Left ventricle myocardium inferior (tissue), 1 donor: Measurements from ENCODE around the gene ISOC1. TPM values are rescaled to one million over a fixed set of nuclear protein-coding genes. Genes with fewer than 3 reads are reported as not detected.

ENCODE experiments used
- DNase-seq: peaks from one replicate; pipeline ENCODE4 v3.0.0-alpha.2; 2020
- H3K27ac ChIP-seq: fragments of 200-600 bp; replicated peaks from 2 replicates; pipeline ENCODE4 v1.8.0; 2021
- H3K27me3 ChIP-seq: fragments of 200-600 bp; 2 replicates; pipeline ENCODE4 v1.8.0; 2021; ENCODE audit warnings: low read depth
- H3K36me3 ChIP-seq: fragments of 200-600 bp; 2 replicates; pipeline ENCODE4 v1.8.0; 2021
- H3K4me1 ChIP-seq: fragments of 200-600 bp; 2 replicates; pipeline ENCODE4 v1.8.0; 2021
- H3K4me3 ChIP-seq: fragments of 200-600 bp; 2 replicates; pipeline ENCODE4 v1.8.0; 2021; ENCODE audit warnings: mild to moderate bottlenecking, moderate library complexity
- H3K9me3 ChIP-seq: fragments of 200-600 bp; replicated peaks from 2 replicates; pipeline ENCODE4 v1.8.0; 2021
- intact Hi-C: fragments of 100-400 bp; cut with micrococcal nuclease; formaldehyde crosslinking; loops from one replicate; pipeline ENCODE4 v1.11.0; 2022
- total RNA-seq: library from RNA; stranded (reverse); fragmentation: NEBNext Ultra II Directional; extraction: Animal tissue kit (Norgen Biotek cat#: 25700); gene quantifications from one replicate; pipeline ENCODE4 v1.2.1, GENCODE V29; 2021
- TF ChIP-seq, protein P1 (sequence below): fragments of 200-600 bp; IDR thresholded peaks from 2 replicates; pipeline ENCODE4 v1.8.0; 2021; ENCODE audit warnings: antibody characterized with exemption, mild to moderate bottlenecking, borderline replicate concordance
- donor health status: DM: no; HTN: yes; CAD: no; lungs with severe emphysema.

ISOC1 gene
- total RNA-seq, 1 donor from 2014 or later = 112 TPM

DNA sequence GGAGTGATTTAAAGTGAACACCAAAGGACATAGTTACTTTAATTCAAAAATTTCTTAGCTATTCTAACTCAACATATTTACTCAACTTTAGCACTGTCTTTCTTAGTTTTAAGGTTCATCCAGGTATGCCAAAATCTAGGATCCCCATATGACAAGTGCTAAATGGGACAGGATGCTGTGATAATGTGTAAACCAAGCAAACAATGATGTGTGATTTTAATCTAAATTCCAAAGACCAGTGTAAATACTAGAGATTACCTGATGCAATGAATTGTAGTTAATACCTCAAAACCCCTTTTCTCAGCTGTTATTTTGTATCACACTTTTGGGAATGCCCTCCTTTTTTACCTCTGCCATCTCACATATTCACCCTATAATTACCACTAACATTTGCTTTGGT is 26.8 kb upstream of the ISOC1 start:
- H3K27me3 ChIP-seq = no peaks in the 10 kb centered on the region

DNA sequence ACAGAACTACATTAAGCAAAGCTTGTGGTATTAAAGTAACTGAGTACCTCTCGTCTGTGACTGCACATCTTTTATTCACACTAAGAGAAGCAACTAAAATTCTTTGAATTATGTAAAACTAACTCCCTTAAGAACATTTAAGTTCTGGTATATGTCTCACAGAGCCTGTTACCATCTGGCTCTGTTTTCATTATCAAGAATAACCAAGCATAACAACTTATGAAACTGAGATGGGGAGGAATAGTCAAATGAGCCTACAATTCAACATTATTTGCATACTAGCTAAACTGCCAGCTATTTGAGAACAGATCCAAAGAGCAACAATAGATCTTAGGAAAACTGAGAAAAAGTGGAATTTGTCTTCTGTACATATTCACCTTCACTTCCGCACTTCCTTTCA is 25.3 kb upstream of the ISOC1 start:
- DNase-seq = no peak
- Histone ChIP-seq H3K9me3 (no peaks in the 10 kb centered on the region), H3K4me1 (no peaks in the 10 kb centered on the region), H3K4me3 (no peak overlapping the region), H3K27ac (no peak overlapping the region), H3K27me3 (no peaks in the 10 kb centered on the region), H3K36me3 (no peaks in the 10 kb centered on the region)
- TF ChIP-seq, protein P1, sequence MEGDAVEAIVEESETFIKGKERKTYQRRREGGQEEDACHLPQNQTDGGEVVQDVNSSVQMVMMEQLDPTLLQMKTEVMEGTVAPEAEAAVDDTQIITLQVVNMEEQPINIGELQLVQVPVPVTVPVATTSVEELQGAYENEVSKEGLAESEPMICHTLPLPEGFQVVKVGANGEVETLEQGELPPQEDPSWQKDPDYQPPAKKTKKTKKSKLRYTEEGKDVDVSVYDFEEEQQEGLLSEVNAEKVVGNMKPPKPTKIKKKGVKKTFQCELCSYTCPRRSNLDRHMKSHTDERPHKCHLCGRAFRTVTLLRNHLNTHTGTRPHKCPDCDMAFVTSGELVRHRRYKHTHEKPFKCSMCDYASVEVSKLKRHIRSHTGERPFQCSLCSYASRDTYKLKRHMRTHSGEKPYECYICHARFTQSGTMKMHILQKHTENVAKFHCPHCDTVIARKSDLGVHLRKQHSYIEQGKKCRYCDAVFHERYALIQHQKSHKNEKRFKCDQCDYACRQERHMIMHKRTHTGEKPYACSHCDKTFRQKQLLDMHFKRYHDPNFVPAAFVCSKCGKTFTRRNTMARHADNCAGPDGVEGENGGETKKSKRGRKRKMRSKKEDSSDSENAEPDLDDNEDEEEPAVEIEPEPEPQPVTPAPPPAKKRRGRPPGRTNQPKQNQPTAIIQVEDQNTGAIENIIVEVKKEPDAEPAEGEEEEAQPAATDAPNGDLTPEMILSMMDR = no peak
- intact Hi-C loops = no loop called here

More for the DNA sequence above, 26.8 kb upstream of the ISOC1 start:
- no peak overlapping the region for H3K4me3 ChIP-seq
- intact Hi-C loops = no loop called here
- no peak for DNase-seq
- TF ChIP-seq, protein P1 = no peak
- no peaks in the 10 kb centered on the region for H3K9me3 ChIP-seq
- no peak overlapping the region for H3K27ac ChIP-seq
- no peaks in the 10 kb centered on the region for H3K36me3 ChIP-seq
- H3K4me1 ChIP-seq = peaks cover 12% of the 10 kb centered on the region

DNA sequence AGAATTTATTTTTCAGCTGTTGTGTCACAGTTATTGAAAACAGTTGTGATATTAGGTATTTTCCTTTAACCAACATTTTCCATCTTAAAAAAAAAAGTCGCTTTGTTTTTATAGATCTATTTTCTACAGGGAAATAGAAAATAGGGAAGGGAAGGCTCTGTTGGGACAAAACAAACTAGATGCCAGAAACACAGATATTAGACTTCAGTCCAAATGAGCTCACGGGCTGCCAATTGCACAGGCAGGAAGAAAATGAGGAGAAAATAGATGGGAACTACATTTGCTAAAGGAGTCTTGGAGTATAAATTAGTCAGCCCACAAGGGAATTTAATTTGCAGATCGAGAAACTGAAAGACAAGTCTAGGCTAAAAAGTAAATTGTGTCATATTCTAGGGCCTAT is 21.4 kb upstream of the ISOC1 start:
- Histone ChIP-seq H3K27ac (no peak overlapping the region), H3K4me3 (no peak overlapping the region), H3K9me3 (no peaks in the 10 kb centered on the region), H3K27me3 (no peaks in the 10 kb centered on the region), H3K36me3 (no peaks in the 10 kb centered on the region), H3K4me1 (no peaks in the 10 kb centered on the region)
- DNase-seq = no peak
- TF ChIP-seq, protein P1 = no peak
- intact Hi-C loops = no loop called here

DNA sequence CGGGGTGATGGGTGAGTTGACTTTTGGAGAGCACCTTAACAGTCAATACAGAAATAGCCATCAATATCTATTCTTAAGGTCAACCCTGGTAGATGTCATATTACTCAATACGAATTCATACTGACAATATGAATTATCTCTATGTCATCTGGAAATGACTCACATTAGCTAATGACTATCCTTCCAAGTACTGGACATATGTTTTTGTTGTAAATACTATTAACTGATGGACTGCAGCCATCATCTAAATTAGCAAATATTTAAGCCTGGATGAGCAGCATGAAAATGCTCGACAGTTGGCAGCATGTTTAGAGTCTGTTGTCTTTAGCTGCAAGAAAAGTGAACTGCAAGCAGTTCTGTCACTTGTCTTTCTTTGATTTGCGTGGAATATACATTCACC is 19.6 kb upstream of the ISOC1 start:
- intact Hi-C loops = no loop called here
- Histone ChIP-seq H3K4me3 (no peak overlapping the region), H3K36me3 (no peaks in the 10 kb centered on the region), H3K9me3 (no peaks in the 10 kb centered on the region), H3K27ac (no peak overlapping the region), H3K4me1 (no peaks in the 10 kb centered on the region), H3K27me3 (no peaks in the 10 kb centered on the region)
- no peak for DNase-seq
- TF ChIP-seq, protein P1 = no peak

DNA sequence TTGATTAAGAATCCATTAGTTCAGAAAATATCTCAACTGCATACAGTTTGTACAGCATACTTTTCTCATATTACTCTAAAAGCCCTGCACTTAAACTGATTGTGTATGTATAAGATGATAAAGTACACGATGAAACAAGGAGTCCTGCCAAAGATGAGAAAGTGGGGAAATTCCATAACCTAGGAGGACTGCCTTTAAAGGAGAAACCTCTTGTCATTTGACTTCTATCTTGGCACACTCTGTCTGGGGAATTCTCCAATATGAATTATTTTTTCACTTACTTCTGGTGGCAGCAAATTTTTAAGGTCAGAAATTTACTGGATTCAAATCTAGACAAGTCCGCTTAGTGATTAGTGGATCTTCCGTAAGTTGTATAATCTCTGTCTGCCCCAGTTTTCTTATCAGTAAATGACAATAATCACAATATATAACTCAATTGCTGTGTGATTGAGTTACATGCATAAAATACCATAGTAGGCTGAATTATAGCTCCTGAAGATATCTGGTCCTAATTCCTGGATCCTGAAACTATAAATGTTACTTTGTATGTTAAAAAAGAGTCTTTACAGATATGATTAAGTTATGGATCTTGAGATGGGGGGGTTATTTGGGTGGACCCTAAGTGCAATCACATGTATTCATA is 17.0 kb upstream of the ISOC1 start:
- Histone ChIP-seq H3K9me3 (no peaks in the 10 kb centered on the region), H3K4me1 (no peaks in the 10 kb centered on the region), H3K4me3 (no peak overlapping the region), H3K27me3 (no peaks in the 10 kb centered on the region), H3K27ac (no peak overlapping the region), H3K36me3 (no peaks in the 10 kb centered on the region)
- intact Hi-C loops = no loop called here
- TF ChIP-seq, protein P1 = no peak
- DNase-seq = no peak
